Lower lobe of right lung (tissue), 2 donors: ENCODE data around the gene PCDHGB5. TPM values are rescaled to one million over a fixed set of nuclear protein-coding genes. Genes with fewer than 3 reads are reported as not detected.

Source experiments
- ATAC-seq, 2 donors: fragments of 200-7000 bp; cut with Tn5 transposase; one replicate each; pipeline ENCODE4 v1.9.1; 2020 to 2022; ENCODE audit warnings: mild to moderate bottlenecking in 2 of 2, moderate library complexity in 2 of 2
- DNase-seq: peaks from one replicate; pipeline ENCODE4 v3.0.0-alpha.2; 2020
- H3K27ac ChIP-seq: fragments of 200-600 bp; one replicate; pipeline ENCODE4 v1.8.0; 2022
- H3K27me3 ChIP-seq: fragments of 200-600 bp; one replicate; pipeline ENCODE4 v1.8.0; 2022; ENCODE audit warnings: low read depth
- H3K36me3 ChIP-seq: fragments of 200-600 bp; one replicate; pipeline ENCODE4 v1.8.0; 2022; ENCODE audit warnings: mild to moderate bottlenecking
- H3K4me1 ChIP-seq: fragments of 200-600 bp; one replicate; pipeline ENCODE4 v1.8.0; 2022
- H3K4me3 ChIP-seq: fragments of 200-600 bp; one replicate; pipeline ENCODE4 v1.8.0; 2022; ENCODE audit warnings: mild to moderate bottlenecking
- H3K9me3 ChIP-seq: fragments of 200-600 bp; one replicate; pipeline ENCODE4 v1.8.0; 2022
- intact Hi-C: fragments of 100-400 bp; cut with DNase I; formaldehyde crosslinking; loops from one replicate; pipeline ENCODE4 v1.11.0; 2022
- total RNA-seq: library from RNA; stranded (reverse); fragmentation: NEBNext Ultra II Directional; extraction: Animal tissue kit (Norgen Biotek cat#: 25700); gene quantifications from one replicate; pipeline ENCODE4 v1.2.1, GENCODE V29; 2021
- TF ChIP-seq, protein P1 (sequence below): fragments of 200-600 bp; IDR thresholded peaks from one replicate; pipeline ENCODE4 v1.8.0; 2022; ENCODE audit warnings: antibody characterized with exemption, mild to moderate bottlenecking
- donor health status: DM: no; HTN: yes; CAD: no; lungs with severe emphysema.

The PCDHGB5 gene
- total RNA-seq, 1 donor from 2014 or later, result 9.1 TPM

DNA sequence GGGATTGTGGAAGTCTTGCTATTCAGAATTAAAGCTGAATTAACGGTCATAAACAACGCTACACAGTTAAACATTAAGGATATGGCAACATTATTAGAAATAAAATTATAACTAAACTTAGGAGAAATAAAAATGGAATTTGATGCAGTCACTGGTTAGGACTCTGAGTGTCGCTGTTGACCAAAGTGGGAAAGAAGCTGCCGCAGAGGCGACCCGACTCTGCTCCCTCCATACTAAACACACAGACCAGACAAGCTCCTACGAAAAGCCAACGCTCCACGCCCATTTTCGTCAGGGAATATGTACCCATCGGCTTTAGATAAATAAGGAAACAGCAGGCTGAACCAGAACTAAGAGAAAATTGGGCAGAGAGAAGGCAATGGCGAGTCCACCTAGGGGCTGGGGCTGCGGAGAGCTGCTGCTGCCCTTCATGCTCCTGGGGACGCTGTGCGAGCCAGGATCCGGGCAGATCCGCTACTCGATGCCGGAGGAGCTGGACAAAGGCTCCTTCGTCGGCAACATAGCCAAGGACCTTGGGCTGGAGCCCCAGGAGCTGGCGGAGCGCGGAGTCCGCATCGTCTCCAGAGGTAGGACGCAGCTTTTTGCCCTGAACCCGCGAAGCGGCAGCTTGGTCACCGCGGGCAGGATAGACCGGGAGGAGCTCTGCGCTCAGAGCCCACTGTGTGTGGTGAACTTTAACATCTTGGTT, 33.6 kb upstream of the PCDHGB5 start, which contains the start of gene PCDHGA5:
Gene PCDHGA5, plus strand, starts transcription at position 211 of the 709 bp plus-strand sequence. Its CDS starts 169 bp downstream, at position 380.
- peaks cover 79% of the 10 kb centered on the region for H3K9me3 ChIP-seq
- TF ChIP-seq, protein P1, sequence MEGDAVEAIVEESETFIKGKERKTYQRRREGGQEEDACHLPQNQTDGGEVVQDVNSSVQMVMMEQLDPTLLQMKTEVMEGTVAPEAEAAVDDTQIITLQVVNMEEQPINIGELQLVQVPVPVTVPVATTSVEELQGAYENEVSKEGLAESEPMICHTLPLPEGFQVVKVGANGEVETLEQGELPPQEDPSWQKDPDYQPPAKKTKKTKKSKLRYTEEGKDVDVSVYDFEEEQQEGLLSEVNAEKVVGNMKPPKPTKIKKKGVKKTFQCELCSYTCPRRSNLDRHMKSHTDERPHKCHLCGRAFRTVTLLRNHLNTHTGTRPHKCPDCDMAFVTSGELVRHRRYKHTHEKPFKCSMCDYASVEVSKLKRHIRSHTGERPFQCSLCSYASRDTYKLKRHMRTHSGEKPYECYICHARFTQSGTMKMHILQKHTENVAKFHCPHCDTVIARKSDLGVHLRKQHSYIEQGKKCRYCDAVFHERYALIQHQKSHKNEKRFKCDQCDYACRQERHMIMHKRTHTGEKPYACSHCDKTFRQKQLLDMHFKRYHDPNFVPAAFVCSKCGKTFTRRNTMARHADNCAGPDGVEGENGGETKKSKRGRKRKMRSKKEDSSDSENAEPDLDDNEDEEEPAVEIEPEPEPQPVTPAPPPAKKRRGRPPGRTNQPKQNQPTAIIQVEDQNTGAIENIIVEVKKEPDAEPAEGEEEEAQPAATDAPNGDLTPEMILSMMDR, result no peak
- H3K36me3 ChIP-seq, result no peaks in the 10 kb centered on the region
- peak within 1 kb of the TSS; percentile 28 for H3K4me3 ChIP-seq
- peaks cover 49% of the 10 kb centered on the region for H3K27me3 ChIP-seq
- no peak for ATAC-seq
- no peaks in the 10 kb centered on the region for H3K4me1 ChIP-seq
- no peak for DNase-seq
- intact Hi-C loops, result no loop called here
- H3K27ac ChIP-seq, result no peak within 1 kb of the TSS

DNA sequence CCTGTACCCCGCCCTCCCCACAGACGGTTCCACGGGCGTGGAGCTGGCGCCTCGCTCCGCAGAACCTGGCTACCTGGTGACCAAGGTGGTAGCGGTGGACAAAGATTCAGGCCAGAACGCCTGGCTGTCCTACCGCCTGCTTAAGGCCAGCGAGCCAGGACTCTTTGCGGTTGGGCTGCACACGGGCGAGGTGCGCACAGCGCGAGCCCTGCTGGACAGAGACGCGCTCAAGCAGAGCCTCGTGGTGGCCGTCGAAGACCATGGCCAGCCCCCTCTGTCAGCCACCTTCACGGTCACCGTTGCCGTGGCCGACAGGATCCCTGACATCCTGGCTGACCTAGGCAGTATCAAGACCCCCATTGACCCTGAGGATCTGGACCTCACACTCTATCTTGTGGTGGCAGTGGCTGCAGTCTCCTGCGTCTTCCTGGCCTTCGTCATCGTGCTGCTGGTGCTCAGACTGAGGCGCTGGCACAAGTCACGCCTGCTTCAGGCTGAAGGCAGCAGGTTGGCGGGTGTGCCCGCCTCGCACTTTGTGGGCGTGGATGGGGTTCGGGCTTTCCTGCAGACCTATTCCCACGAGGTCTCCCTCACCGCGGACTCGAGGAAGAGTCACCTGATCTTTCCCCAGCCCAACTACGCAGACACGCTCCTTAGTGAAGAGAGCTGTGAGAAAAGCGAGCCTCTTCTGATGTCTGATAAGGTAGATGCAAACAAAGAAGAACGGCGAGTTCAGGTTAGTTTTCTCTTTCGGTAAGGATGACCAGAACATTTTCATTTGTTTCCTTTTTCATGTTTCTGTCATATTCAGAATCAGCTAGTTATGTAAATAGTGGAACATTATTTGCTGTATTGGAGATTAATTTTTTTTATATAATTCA, 31.5 kb upstream of the PCDHGB5 start:
- peaks cover 80% of the 10 kb centered on the region for H3K9me3 ChIP-seq
- no peak overlapping the region for H3K27ac ChIP-seq
- no peak for DNase-seq
- H3K4me1 ChIP-seq, result no peaks in the 10 kb centered on the region
- intact Hi-C loops, result no loop called here
- H3K36me3 ChIP-seq, result no peaks in the 10 kb centered on the region
- no peak overlapping the region for H3K4me3 ChIP-seq
- no peak for ATAC-seq
- TF ChIP-seq, protein P1, result no peak
- H3K27me3 ChIP-seq, result peaks cover 47% of the 10 kb centered on the region

DNA sequence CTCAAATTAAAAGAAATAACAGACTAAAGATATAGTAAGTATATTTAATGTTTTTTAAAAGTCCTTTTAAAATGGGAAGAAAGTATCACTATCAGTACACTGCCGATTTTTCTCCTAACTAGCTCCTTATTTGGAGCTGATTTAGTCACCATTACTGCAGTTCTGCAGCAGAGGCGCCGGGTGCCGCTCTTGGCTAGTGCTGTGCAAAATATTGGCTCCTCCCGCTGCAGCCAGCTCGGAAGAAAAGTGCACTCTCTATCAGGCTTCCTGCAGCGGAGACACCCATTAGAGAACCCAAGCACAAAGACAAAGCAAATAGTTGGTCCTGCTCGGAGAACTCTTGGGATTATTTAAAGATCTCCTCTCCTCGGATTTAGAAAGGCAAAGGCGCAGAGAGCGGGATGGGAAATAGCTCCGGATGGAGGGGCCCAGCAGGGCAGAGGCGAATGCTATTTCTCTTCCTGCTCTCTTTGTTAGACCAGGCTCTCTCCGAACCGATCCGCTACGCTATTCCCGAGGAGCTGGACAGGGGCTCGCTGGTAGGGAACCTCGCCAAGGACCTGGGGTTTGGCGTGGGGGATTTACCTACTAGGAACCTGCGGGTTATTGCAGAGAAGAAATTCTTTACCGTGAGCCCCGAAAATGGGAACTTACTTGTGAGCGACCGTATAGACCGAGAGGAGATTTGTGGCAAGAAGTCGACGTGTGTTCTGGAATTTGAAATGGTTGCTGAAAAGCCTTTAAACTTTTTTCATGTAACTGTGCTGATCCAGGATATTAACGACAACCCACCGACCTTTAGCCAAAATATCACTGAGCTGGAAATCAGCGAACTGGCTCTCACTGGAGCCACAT, 27.5 kb upstream of the PCDHGB5 start, which contains the start of gene PCDHGB3:
Gene PCDHGB3, plus strand, starts transcription at position 249 of the 855 bp plus-strand sequence. Its CDS starts 153 bp downstream, at position 402.
- peak; percentile 59 to 68 for ATAC-seq
- Histone ChIP-seq H3K27me3 (peaks cover 40% of the 10 kb centered on the region), H3K27ac (no peak within 1 kb of the TSS), H3K9me3 (peaks cover 84% of the 10 kb centered on the region), H3K36me3 (no peaks in the 10 kb centered on the region), H3K4me3 (peak within 1 kb of the TSS; percentile 34), H3K4me1 (no peaks in the 10 kb centered on the region)
- DNase-seq, result no peak
- TF ChIP-seq, protein P1, result no peak
- intact Hi-C loops, result no loop called here

DNA sequence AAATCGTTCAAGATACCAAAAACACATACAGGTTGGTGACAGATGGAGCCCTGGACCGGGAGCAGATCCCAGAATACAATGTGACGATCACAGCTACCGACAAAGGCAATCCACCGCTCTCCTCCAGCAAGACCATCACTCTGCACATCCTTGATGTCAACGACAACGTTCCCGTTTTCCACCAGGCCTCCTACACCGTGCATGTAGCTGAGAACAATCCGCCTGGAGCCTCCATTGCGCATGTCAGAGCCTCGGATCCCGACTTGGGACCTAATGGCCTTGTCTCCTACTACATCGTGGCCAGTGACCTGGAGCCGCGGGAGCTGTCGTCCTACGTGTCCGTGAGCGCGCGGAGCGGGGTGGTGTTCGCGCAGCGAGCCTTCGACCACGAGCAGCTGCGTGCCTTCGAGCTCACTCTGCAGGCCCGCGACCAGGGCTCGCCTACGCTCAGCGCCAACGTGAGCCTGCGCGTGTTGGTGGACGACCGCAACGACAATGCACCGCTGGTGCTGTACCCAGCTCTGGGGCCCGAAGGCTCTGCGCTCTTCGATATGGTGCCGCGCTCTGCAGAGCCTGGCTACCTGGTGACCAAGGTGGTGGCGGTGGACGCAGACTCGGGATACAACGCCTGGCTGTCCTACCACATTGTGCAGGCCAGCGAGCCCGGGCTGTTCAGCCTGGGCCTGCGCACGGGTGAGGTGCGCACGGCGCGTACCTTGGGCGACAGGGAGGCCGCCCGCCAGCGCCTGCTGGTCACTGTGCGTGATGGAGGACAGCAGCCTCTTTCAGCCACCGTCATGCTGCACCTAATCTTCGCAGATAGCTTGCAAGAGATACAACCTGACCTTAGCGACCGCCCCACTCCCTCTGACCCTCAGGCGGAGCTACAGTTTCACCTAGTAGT, 25.9 kb upstream of the PCDHGB5 start:
- TF ChIP-seq, protein P1, result no peak
- Histone ChIP-seq H3K27ac (no peak overlapping the region), H3K27me3 (peaks cover 27% of the 10 kb centered on the region), H3K9me3 (peaks cover 70% of the 10 kb centered on the region), H3K4me3 (no peak overlapping the region), H3K4me1 (no peaks in the 10 kb centered on the region), H3K36me3 (no peaks in the 10 kb centered on the region)
- ATAC-seq (no peak), DNase-seq (no peak)
- intact Hi-C loops, result no loop called here
